SK-N-SH (cell line): ENCODE results near the gene MAD2L2. TPM values are rescaled to one million over a fixed set of nuclear protein-coding genes. Genes with fewer than 3 reads are reported as not detected.

Experiments used
- CTCF ChIA-PET: fragments of 300-600, 350-600 bp; formaldehyde crosslinking; extraction: SDS; loops from one replicate; lab custom pipeline; 2021; lab: Yijun Ruan, JAX
- POLR2A ChIA-PET: fragments of 350-600 bp; sonication (Branson Sonifier 250); formaldehyde crosslinking; extraction: SDS; loops from one replicate; lab custom pipeline; 2020; ENCODE audit warnings: antibody characterized with exemption, inconsistent platforms; lab: Yijun Ruan, JAX
- DNase-seq: peaks from one replicate; pipeline ENCODE4 v3.0.0; 2012
- H2AFZ ChIP-seq: fragments of 200-600 bp; sonication (generic); 2 replicates; pipeline ENCODE4 v1.8.1; 2016; ENCODE audit warnings: antibody characterized with exemption, mild to moderate bottlenecking, low read depth
- H3F3A ChIP-seq: fragments of 200-600 bp; sonication (generic); replicated peaks from 2 replicates; pipeline ENCODE3; 2016; ENCODE audit warnings: antibody characterized with exemption, mild to moderate bottlenecking; ENCODE audit not compliant: insufficient read depth
- H3K27ac ChIP-seq, 2 experiments: fragments of 200-500 bp in 1 of 2; fragments of 200-600 bp in 1 of 2; sonication (Bioruptor generic) in 1 of 2; sonication (generic), shearing (Covaris generic) in 1 of 2; 2 replicates each; pipeline versions ENCODE4 v1.5.1 to v1.6.1; 2014 to 2016; ENCODE audit warnings: low read depth in 2 of 2, inconsistent platforms in 1 of 2, low read length in 1 of 2, mild to moderate bottlenecking in 1 of 2, mixed read lengths in 1 of 2
- H3K27me3 ChIP-seq: fragments of 200-600 bp; sonication (generic), shearing (Covaris generic); 2 replicates; pipeline ENCODE4 v1.6.1; 2016; ENCODE audit warnings: mixed run types; ENCODE audit not compliant: insufficient read depth
- H3K36me3 ChIP-seq, 2 experiments: fragments of 200-500 bp in 1 of 2; fragments of 200-600 bp in 1 of 2; sonication (Bioruptor generic) in 1 of 2; sonication (generic) in 1 of 2; replicated peaks in 1 of 2; 2 replicates each; pipeline versions ENCODE3 to v1.5.1; 2014 to 2016; ENCODE audit warnings: low read length in 1 of 2, mild to moderate bottlenecking in 1 of 2; ENCODE audit not compliant: insufficient read depth in 2 of 2, control insufficient read depth in 1 of 2
- H3K4me1 ChIP-seq, 2 experiments: fragments of 200-500 bp in 1 of 2; fragments of 200-600 bp in 1 of 2; sonication (Bioruptor generic) in 1 of 2; sonication (generic), shearing (Covaris generic) in 1 of 2; 2 replicates each; pipeline versions ENCODE4 v1.5.1 to v1.6.1; 2014 to 2016; ENCODE audit warnings: low read depth in 1 of 2, low read length in 1 of 2, mixed run types in 1 of 2; ENCODE audit not compliant: insufficient read depth in 2 of 2, control insufficient read depth in 1 of 2
- H3K4me2 ChIP-seq: fragments of 200-600 bp; sonication (generic), shearing (Covaris generic); 2 replicates; pipeline ENCODE4 v1.6.1; 2017; ENCODE audit warnings: mixed run types
- H3K4me3 ChIP-seq, 2 experiments: fragments of 200-500 bp in 1 of 2; fragments of 200-600 bp in 1 of 2; sonication (Bioruptor generic) in 1 of 2; sonication (generic), shearing (Covaris generic) in 1 of 2; 2 replicates each; pipeline versions ENCODE4 v1.5.1 to v1.8.1; 2014 to 2016; ENCODE audit warnings: low read depth in 2 of 2, inconsistent platforms in 1 of 2, low read length in 1 of 2, mild to moderate bottlenecking in 1 of 2, mixed read lengths in 1 of 2, moderate library complexity in 1 of 2
- H3K79me2 ChIP-seq: fragments of 200-600 bp; sonication (generic); 2 replicates; pipeline ENCODE4 v1.8.1; 2017; ENCODE audit warnings: mild to moderate bottlenecking; ENCODE audit not compliant: insufficient read depth
- H3K9ac ChIP-seq: fragments of 200-600 bp; sonication (generic); 2 replicates; pipeline ENCODE4 v1.6.1; 2017; ENCODE audit warnings: mixed run types
- H3K9me2 ChIP-seq: fragments of 200-600 bp; sonication (generic); 2 replicates; pipeline ENCODE4 v1.6.1; 2017; ENCODE audit warnings: mixed run types
- H3K9me3 ChIP-seq: fragments of 200-600 bp; sonication (generic); 2 replicates; pipeline ENCODE4 v1.6.1; 2017; ENCODE audit warnings: mixed run types, mild to moderate bottlenecking, moderate library complexity
- H4K20me1 ChIP-seq: fragments of 200-600 bp; sonication (generic); 2 replicates; pipeline ENCODE4 v1.6.1; 2017; ENCODE audit warnings: mild to moderate bottlenecking, mixed run types; ENCODE audit not compliant: insufficient read depth
- GABPA ChIP-seq: IDR thresholded peaks from 2 replicates; pipeline ENCODE4 v1.4.0; 2012; ENCODE audit warnings: low read depth, mild to moderate bottlenecking
- GATA2 ChIP-seq: sonication (generic); formaldehyde crosslinking; IDR thresholded peaks from 2 replicates; pipeline ENCODE4 v1.5.0; 2020; ENCODE audit warnings: mild to moderate bottlenecking, missing genetic modification reagents
- MEF2A ChIP-seq: IDR thresholded peaks from 2 replicates; pipeline ENCODE4 v1.4.0; 2012; ENCODE audit warnings: low read depth, borderline replicate concordance
- MXI1 ChIP-seq: IDR thresholded peaks from 2 replicates; pipeline ENCODE4 v1.6.1; 2012; ENCODE audit warnings: mild to moderate bottlenecking, low read depth, low read length, improper control_type of control experiment
- NFIC ChIP-seq: IDR thresholded peaks from 2 replicates; pipeline ENCODE4 v1.4.0; 2012; ENCODE audit warnings: borderline replicate concordance
- NRF1 ChIP-seq: IDR thresholded peaks from 2 replicates; pipeline ENCODE4 v1.6.1; 2012; ENCODE audit warnings: low read depth, mild to moderate bottlenecking, low read length
- POLR2AphosphoS5 ChIP-seq: IDR thresholded peaks from 2 replicates; pipeline ENCODE4 v1.6.1; 2012; ENCODE audit warnings: low read depth, low read length
- RFX5 ChIP-seq: IDR thresholded peaks from 2 replicates; pipeline ENCODE4 v1.6.1; 2012; ENCODE audit warnings: mild to moderate bottlenecking, improper control_type of control experiment, low read length
- RXRA ChIP-seq: IDR thresholded peaks from 2 replicates; pipeline ENCODE4 v1.4.0; 2012; ENCODE audit warnings: low read depth, mild to moderate bottlenecking, borderline replicate concordance
- SIN3A ChIP-seq: IDR thresholded peaks from 2 replicates; pipeline ENCODE4 v1.6.1; 2012; ENCODE audit warnings: low read depth, mild to moderate bottlenecking, low read length, moderate library complexity, borderline replicate concordance
- TCF12 ChIP-seq: IDR thresholded peaks from 2 replicates; pipeline ENCODE4 v1.4.0; 2012
- YY1 ChIP-seq: IDR thresholded peaks from 2 replicates; pipeline ENCODE4 v1.4.0; 2012; ENCODE audit warnings: low read depth, mild to moderate bottlenecking
- WGBS: methylation state at CpG from one replicate; pipeline ENCODE4 v1.1.6; 2017; ENCODE audit warnings: low lambda C conversion rate; 5-methylcytosine and 5-hydroxymethylcytosine counted together
- polyA plus RNA-seq, 3 experiments: library from polyadenylated mRNA; depleted of rRNA; stranded (reverse); fragments of >200 nt; gene quantifications; 2 replicates each; pipeline ENCODE4 v1.2.3, GENCODE V29; 2012
- TF ChIP-seq, protein P1 (sequence below): IDR thresholded peaks from 2 replicates; pipeline ENCODE4; 2012
- TF ChIP-seq, protein P2 (sequence below): IDR thresholded peaks from 2 replicates; pipeline ENCODE4 v1.4.0; 2012; ENCODE audit warnings: low read depth, borderline replicate concordance

Gene MAD2L2
- polyA plus RNA-seq, 1 of the 3 experiments (the other 2 are of a cell fraction) = 94.0 TPM

DNA sequence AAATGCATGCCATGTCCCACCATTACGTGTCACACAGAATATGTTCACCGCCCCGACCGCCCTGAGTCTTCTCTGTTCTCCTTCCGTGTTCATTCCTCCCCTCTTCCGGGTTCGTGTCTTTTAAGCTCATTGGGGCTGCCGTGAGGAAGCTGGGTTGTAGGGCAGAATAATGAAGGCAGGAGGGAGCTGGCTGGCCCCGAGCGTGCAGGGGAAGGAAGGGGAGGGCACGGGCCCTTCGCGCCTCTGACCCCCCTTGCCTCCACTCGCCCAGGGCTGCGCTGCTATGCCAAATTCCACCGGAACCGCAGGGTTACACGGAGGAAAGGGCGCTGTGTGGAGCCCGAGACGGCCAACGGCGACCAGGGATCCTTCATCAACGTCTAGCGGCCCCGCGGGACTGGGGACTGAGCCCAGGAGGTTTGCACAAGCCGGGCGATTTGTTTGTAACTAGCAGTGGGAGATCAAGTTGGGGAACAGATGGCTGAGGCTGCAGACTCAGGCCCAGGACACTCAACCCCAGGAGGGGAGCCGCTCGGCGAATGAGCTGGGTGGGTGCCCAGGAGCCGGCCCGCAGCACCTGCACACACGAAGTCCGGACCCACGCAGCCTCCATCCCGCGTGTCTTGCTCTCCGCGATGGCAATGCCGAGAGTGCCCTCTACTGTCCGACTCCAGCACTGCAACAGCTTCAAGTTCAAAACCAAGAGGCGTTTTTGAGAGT lies 38.5 kb upstream of the MAD2L2 start (continued):
- TF ChIP-seq, protein P1, sequence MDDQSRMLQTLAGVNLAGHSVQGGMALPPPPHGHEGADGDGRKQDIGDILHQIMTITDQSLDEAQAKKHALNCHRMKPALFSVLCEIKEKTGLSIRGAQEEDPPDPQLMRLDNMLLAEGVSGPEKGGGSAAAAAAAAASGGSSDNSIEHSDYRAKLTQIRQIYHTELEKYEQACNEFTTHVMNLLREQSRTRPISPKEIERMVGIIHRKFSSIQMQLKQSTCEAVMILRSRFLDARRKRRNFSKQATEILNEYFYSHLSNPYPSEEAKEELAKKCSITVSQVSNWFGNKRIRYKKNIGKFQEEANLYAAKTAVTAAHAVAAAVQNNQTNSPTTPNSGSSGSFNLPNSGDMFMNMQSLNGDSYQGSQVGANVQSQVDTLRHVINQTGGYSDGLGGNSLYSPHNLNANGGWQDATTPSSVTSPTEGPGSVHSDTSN = no peak
- TF ChIP-seq, protein P2, sequence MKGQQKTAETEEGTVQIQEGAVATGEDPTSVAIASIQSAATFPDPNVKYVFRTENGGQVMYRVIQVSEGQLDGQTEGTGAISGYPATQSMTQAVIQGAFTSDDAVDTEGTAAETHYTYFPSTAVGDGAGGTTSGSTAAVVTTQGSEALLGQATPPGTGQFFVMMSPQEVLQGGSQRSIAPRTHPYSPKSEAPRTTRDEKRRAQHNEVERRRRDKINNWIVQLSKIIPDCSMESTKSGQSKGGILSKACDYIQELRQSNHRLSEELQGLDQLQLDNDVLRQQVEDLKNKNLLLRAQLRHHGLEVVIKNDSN = no peak
- TF ChIP-seq MEF2A (no peak), RXRA (no peak), TCF12 (no peak), NFIC (no peak), GABPA (no peak), YY1 (no peak), MXI1 (peak; percentile 67; the same call in 1 of the 2 replicates), GATA2 (no peak)

DNA sequence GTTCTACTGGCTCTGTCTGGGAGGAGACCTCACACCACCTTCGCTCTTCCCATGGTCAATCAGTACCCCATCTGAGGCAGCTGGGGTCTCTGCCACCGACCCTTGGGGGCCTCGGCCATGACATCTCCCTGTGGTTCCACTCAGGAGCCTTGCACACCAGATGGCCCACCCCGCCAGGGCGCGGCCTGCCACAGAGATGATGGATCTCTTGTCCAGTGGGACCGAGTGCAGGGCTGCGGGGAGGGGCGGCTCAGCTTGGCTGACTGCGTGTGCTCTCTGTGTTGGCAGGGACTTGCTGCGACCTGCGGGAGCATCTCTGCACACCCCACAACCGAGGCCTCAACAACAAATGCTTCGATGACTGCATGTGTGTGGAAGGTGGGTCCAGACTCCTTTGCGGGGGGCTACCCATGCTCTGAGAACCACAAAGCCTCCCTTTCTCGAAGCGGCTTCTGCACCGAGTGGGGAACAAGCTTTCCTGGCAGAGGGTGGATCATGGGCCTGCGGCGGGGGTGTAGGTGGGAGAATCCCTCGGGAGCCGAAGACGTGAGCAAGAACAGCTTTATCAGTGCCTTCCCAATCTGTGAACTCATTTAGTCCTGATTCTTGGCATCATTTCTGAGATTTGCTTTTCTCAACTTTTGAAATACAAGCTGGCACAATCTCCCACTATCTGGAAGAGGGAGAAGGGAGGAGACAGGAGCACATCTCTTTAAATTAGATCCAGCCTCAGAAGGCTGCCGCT lies 34.1 kb upstream of the MAD2L2 start:
- H3K4me1 ChIP-seq = peaks cover 0 to 4% of the 10 kb centered on the region in 2 experiments; a peak in 1 of 4 replicates
- TF ChIP-seq SIN3A = no peak
- no peak for TF ChIP-seq POLR2AphosphoS5
- TF ChIP-seq RFX5 = no peak
- TF ChIP-seq NRF1 = no peak
- no peak for TF ChIP-seq GATA2
- H3K36me3 ChIP-seq = no peaks in the 10 kb centered on the region
- H3K79me2 ChIP-seq = no peaks in the 10 kb centered on the region
- no peaks in the 10 kb centered on the region for H3F3A ChIP-seq
- 79% methylated on average over 14 of the region's 24 CpGs for WGBS
- no peak overlapping the region for H3K4me3 ChIP-seq
- no peak for DNase-seq
- no peak overlapping the region for H3K4me2 ChIP-seq
- CTCF ChIA-PET = interaction anchor here (1.1 to 4.9 kb wide), 8 partner anchors 10 to 71 kb away, joined by 3 to 40 read pairs (median 8); partner anchors contain the start of genes DRAXIN and FBXO6
- H2AFZ ChIP-seq = no peak overlapping the region
- no peak overlapping the region for H3K27ac ChIP-seq
- POLR2A ChIA-PET = no interaction called here
- no peaks in the 10 kb centered on the region for H4K20me1 ChIP-seq
- H3K27me3 ChIP-seq = no peaks in the 10 kb centered on the region; the same call in 1 of the 2 replicates
- H3K9ac ChIP-seq = no peak overlapping the region
- H3K9me2 ChIP-seq = no peaks in the 10 kb centered on the region
- H3K9me3 ChIP-seq = no peaks in the 10 kb centered on the region
